ENCODE data around the gene SETD3. TPM values are rescaled to one million over a fixed set of nuclear protein-coding genes. Genes with fewer than 3 reads are reported as not detected.
"Not testable (repeated sequence)": the region's sequence is repeated elsewhere in the genome, so short reads cannot be mapped to it uniquely, and the experiment has no call there.

SETD3 gene
- total RNA-seq, 1 donor from 2014 or later, result 53.7 TPM

DNA sequence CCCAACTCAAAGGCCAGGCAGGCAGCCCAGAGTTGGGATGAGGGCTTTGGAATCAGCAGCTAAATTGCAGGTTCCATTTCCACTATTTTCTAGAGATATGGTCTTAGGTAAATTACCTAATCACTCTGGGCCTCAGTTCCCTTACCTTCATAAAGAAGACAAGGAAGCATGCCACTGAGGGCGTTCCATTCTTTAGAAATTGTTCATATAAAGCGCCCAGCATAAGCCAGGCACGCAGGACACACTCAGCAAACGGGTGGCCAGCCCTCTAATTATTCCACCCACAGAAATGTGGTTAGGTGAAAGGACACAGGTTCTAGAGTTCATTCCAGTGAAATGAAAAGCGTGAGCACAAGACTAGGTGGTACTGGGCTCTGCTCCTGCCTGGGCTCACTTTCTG, 120.8 kb downstream of the SETD3 start:
- intact Hi-C loops (cut with micrococcal nuclease), result no loop called here
- H3K27ac Mint-ChIP-seq, result no peak overlapping the region

DNA sequence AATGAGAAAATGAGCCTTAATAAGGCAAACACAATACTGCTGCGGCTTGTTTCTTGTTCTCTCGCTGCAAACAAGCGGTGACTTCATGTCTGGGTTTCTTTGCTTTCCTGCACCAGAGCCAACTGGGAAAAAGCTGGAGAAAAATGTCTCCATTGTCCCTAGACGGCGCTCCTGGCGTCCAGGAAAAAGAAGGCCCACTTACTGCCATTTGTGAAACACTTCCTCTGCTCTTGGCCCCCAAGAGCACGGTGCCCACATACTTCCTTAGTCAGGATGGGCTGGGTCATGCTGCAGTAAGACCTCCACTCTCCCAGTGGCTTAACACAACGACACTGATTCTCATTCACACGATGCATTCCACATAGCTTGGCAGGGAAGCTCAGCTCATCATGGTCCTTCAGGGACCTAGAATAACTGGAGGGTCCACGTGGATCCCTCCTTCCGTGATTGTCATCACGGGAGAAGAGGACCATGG, 122.7 kb downstream of the SETD3 start:
- DNase-seq (ENCODE audit: low spot score), result no peak
- Mint-ChIP-seq H3K4me1 (ENCODE audit: low read depth) (no peaks in the 10 kb centered on the region), H3K27ac (no peak overlapping the region), H3K9me3 (no peaks in the 10 kb centered on the region), H3K4me3 (ENCODE audit: low read depth) (no peak overlapping the region), H3K27me3 (ENCODE audit: low read depth) (no peaks in the 10 kb centered on the region), H3K36me3 (ENCODE audit: low read depth) (no peaks in the 10 kb centered on the region)
- intact Hi-C loops (cut with micrococcal nuclease), result no loop called here

More for the DNA sequence above, 120.8 kb downstream of the SETD3 start:
- Mint-ChIP-seq H3K36me3 (ENCODE audit: low read depth) (no peaks in the 10 kb centered on the region), H3K9me3 (no peaks in the 10 kb centered on the region), H3K4me1 (ENCODE audit: low read depth) (no peaks in the 10 kb centered on the region), H3K27me3 (ENCODE audit: low read depth) (no peaks in the 10 kb centered on the region), H3K4me3 (ENCODE audit: low read depth) (no peak overlapping the region)
- no peak for DNase-seq (ENCODE audit: low spot score)

DNA sequence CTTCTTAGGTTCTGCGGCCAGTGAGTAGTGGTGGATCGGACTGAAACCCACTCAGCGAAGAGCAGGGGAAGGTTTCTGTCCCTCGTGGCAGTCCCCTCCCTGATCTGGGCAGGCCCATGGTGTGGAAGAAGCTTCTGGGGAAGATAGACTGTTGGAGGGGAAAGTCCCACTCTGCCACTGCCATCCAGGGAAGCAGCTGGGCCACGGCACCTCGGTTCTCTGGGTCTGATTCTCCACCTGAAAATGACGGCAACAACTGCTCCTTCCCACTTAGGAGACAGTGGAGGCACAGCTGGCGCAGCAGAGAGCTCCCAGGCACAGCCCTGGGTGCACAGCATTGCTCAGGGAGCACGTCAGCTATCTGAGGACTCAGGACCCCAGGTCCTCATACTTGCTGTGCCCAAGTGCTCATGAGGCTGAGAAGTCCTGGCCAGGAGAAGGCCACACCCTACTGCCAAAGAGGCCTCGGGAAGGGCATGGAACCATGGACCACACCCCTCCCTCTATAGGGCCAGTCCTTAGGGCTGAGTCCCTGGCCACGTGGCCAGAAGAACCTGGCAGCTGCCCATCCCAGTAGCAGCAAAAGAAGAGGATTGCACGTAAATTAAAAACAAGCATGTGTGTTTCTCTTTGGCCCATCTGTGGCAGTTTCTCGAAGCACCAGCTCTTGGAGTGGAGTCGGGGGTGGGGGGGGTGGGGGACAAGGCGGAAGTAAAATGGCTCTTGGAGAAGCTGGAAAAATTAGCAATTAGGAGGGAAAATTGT, 123.3 kb downstream of the SETD3 start:
- Mint-ChIP-seq H3K27me3 (ENCODE audit: low read depth) (no peaks in the 10 kb centered on the region), H3K36me3 (ENCODE audit: low read depth) (no peaks in the 10 kb centered on the region), H3K4me1 (ENCODE audit: low read depth) (no peaks in the 10 kb centered on the region), H3K9me3 (no peaks in the 10 kb centered on the region), H3K27ac (no peak overlapping the region), H3K4me3 (ENCODE audit: low read depth) (no peak overlapping the region)
- no peak for DNase-seq (ENCODE audit: low spot score)
- intact Hi-C loops (cut with micrococcal nuclease), result no loop called here

DNA sequence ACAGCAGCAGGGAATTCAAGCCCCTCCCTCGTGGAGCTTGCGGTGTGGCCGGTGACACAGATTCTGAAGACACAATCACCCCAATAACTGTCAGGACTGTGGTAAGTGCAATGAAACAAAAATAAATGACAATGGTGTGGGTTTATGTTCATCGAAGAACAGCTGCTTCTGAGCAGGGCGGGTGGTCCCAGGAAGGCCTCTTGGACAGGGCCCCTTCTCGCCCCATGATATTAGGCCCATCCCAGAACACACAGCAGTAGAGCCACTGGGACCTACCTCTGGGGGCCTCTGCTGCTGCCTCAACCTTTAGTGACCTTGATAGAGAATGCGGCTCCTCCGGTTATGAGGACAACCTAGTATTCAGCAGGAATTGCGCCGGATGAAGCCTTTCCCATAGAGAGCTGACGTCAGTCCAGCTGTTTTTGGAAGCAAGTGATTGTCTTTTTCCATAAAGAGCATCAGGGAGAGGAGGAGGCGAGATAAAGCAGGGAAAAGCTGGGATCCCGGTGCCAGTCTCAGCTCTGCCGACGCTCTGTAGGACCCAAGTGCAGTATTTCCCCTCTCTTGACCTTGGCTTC, 124.5 kb downstream of the SETD3 start:
- Mint-ChIP-seq H3K36me3 (ENCODE audit: low read depth) (no peaks in the 10 kb centered on the region), H3K4me1 (ENCODE audit: low read depth) (no peaks in the 10 kb centered on the region), H3K9me3 (no peaks in the 10 kb centered on the region), H3K27ac (no peak overlapping the region), H3K27me3 (ENCODE audit: low read depth) (no peaks in the 10 kb centered on the region), H3K4me3 (ENCODE audit: low read depth) (no peak overlapping the region)
- intact Hi-C loops (cut with micrococcal nuclease), result no loop called here
- DNase-seq (ENCODE audit: low spot score), result no peak

DNA sequence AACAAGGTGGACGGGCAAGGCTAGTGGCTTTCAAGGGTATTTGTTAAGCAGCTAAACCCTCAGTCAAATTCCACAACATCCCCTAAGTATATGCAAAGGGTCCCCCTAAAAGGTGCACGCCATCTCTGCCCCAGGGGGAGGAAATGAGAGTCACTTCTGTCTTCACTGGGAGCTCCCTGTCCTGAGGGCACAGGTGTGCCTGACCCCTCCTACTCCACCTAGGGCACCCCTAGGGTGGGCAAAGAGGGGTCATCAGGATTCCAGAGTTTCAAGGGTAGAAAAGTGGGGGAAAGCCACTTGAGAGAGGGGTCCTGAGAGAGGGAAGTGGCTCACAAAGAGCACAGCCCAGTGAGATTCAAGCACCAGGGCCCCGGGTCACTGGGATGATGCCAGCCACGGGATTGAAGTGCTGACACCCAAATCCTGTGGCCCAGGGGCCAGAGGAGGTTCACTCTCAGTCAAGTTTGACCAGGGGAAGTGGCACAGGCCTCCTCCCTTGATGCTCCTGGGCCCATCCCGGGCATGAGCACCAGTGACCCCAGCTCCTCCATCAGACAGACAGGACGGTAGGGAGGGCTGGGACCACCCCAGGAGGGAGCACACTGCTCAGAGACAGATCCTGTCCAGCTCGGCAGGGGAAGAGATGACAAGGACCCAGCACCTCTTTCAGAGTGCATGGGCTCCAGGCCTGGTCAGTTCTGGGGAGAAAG, 126.3 kb downstream of the SETD3 start:
- Mint-ChIP-seq H3K27me3 (ENCODE audit: low read depth) (no peaks in the 10 kb centered on the region), H3K4me3 (ENCODE audit: low read depth) (no peak overlapping the region), H3K4me1 (ENCODE audit: low read depth) (no peaks in the 10 kb centered on the region), H3K27ac (no peak overlapping the region), H3K36me3 (ENCODE audit: low read depth) (no peaks in the 10 kb centered on the region), H3K9me3 (no peaks in the 10 kb centered on the region)
- no peak for DNase-seq (ENCODE audit: low spot score)
- intact Hi-C loops (cut with micrococcal nuclease), result no loop called here

DNA sequence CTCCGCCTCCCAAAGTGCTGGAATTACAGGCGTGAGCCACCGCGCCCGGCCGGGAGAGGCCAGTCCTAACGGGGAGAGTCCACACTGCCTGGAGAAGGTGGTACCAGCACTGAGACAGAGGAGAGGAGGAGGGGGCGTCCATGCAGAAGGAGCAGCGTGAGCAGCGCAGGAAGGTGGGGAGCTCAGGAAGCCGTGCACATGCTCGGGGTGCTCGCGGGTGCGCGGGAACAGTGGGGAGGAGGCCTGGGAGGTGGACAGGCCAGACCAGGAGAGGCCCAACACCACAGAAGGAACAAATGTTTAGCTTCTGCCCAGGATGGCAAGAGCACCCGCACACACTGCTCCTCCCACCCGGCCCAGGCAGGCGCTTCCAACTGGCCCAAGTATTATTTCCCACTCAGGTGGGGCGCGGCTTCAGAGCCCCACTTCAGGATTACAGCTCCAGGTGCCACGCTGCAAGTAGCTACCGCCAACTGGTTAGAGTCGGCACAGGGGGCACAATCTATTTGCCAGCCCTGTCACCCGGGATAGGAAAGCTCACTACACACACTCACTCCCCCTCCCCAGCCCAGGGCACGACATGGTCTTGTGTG, 127.9 kb downstream of the SETD3 start:
- no peak for DNase-seq (ENCODE audit: low spot score)
- Mint-ChIP-seq H3K36me3 (ENCODE audit: low read depth) (no peaks in the 10 kb centered on the region), H3K4me3 (ENCODE audit: low read depth) (no peak overlapping the region), H3K27me3 (ENCODE audit: low read depth) (no peaks in the 10 kb centered on the region), H3K27ac (no peak overlapping the region), H3K4me1 (ENCODE audit: low read depth) (no peaks in the 10 kb centered on the region), H3K9me3 (no peaks in the 10 kb centered on the region)
- intact Hi-C loops (cut with micrococcal nuclease), result no loop called here

DNA sequence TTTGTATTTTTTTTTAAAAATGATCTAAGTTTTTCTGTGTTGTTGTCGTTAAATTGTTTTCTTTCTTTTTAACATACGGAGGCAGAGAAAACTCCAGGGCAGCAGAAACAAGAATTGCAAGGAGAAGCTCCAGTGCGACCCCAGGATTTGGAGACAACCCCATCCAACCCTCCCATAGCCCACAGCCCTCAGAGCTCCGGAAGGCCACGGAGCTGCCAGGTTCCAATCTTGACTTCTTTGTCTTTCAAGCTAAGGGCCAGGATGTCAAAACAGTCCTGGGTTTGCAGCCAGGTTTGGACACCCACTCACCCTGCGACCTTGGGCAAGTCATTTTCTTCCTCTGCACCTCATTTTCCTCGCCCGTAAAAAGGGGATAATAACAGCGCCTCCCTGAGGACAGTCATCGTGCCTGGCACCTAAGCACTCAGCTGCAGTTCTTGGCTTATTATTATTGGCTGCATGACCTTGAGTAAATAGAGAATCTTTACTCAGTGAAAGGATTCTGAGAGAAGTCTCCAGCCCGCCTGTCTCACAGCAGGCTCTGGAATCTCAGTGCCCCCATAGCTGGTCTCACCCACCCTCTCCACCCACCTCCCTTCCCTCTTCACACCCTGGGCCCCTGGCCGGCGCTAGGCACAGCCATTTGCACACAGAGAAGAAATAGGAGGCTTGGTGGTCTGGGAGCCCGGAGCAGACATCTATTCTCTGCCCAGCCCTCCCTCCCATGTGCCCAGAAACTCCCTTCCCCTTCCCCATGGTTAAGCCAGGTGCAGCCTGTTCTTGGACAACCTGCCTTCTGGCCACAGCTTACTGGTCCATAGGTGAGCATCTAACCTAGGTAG, 129.3 kb downstream of the SETD3 start:
- intact Hi-C loops (cut with micrococcal nuclease), result no loop called here
- Mint-ChIP-seq H3K27me3 (ENCODE audit: low read depth) (no peaks in the 10 kb centered on the region), H3K36me3 (ENCODE audit: low read depth) (no peaks in the 10 kb centered on the region), H3K27ac (no peak overlapping the region), H3K9me3 (no peaks in the 10 kb centered on the region), H3K4me3 (ENCODE audit: low read depth) (no peak overlapping the region), H3K4me1 (ENCODE audit: low read depth) (no peaks in the 10 kb centered on the region)
- no peak for DNase-seq (ENCODE audit: low spot score)

DNA sequence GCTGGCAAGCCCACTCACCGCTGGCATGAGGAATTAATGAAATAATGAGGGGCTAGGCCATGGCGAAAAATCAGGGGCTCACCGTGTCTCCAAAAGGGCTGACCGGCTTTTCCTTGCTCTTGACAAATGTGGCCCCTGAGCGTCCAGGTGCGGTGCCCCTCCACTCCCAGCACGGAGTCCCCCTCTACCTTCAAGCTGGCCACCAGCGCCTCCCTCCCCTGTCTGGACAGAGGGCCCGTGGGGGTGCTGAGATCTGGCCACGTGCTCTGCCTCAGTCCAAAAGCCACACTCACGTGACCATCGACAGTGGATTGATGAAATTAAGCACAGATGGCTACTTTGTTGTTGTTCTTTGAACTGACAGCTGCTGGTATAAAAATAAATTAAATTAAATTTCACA, 129.9 kb downstream of the SETD3 start:
- H3K36me3 Mint-ChIP-seq (ENCODE audit: low read depth), result no peaks in the 10 kb centered on the region
- intact Hi-C loops (cut with micrococcal nuclease), result no loop called here
- H3K4me1 Mint-ChIP-seq (ENCODE audit: low read depth), result no peaks in the 10 kb centered on the region
- H3K27me3 Mint-ChIP-seq (ENCODE audit: low read depth), result peaks cover 5% of the 10 kb centered on the region
- H3K4me3 Mint-ChIP-seq (ENCODE audit: low read depth), result no peak overlapping the region
- no peaks in the 10 kb centered on the region for H3K9me3 Mint-ChIP-seq
- no peak for DNase-seq (ENCODE audit: low spot score)
- H3K27ac Mint-ChIP-seq, result no peak overlapping the region

DNA sequence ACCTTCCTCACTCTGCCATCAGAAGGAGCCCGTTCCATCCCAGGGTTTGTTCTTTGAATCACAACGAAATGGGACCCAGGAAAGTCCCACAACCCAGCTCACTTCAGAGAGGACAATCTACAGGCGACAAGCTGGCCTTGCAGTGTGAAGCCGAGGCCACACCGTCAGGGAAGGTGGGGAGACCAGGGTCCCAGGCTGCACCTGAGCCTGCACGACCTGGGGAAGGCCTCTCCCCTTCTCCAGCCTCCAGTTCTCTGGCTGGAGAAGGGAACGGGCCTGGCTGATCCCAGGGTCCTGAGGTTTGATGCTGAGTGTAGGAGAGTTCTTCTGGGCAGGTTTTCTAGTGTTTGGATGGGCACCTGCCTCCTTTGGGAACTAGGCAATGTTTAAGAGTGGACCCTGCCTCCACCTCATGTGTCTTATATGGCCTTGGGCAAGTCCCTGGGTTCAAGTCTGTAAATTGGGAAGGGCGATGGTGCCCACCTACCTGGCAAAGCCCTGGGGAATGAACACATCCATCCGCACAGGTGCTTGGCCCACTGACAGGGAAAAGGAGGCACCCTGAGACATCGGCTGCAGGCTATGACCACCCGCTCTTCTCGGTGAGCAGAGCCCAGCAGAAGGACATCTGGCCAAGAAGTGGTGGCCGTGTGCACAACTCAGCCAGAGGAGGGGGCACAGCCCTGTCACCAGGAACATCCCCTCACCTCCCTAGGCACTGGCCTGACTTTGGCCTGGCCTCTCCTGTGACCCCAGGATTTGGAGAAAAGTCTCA, 130.8 kb downstream of the SETD3 start:
- H3K27ac Mint-ChIP-seq, result no peak overlapping the region
- intact Hi-C loops (cut with micrococcal nuclease), result no loop called here
- H3K9me3 Mint-ChIP-seq, result no peaks in the 10 kb centered on the region
- H3K4me1 Mint-ChIP-seq (ENCODE audit: low read depth), result no peaks in the 10 kb centered on the region
- H3K36me3 Mint-ChIP-seq (ENCODE audit: low read depth), result no peaks in the 10 kb centered on the region
- no peak for DNase-seq (ENCODE audit: low spot score)
- H3K4me3 Mint-ChIP-seq (ENCODE audit: low read depth), result no peak overlapping the region
- peaks cover 7% of the 10 kb centered on the region for H3K27me3 Mint-ChIP-seq (ENCODE audit: low read depth)

DNA sequence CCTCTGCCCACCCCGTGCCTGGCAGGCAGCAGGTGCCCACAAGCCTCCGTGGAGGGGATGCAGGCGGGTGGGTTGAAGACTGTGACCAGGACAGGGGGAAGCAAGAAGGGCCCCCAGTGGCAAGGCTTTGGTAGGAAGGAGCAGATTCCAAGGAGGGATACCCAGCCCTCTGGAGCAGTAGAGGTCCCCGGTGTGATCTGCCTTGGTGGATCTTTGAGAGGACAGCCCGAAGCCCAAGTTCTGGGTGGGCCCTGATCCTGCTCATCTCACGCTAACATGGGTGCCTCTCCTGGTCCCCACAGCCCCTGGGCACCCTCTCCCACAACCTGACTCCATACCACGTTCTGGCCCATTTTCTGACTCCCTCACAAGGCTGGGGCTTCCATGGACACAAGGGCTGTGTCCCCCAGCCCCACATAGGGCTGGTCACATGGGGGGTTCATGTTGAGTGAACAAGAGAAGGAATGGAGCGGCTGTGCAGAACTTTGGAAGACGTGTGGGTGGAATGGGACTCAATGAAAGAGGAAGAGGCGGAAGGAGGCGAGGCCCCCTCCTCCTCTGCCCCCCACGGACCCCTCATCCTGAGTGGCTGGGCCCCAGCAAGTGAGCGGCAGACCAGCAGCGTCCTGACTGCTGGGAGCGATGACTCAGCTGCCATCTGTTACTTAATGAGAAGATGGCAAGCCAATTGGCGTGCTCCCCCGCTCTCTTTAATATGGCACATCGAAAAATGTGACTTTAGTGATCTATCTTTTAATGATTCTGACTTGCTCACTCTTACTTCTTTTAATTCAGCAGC, 131.6 kb downstream of the SETD3 start:
- intact Hi-C loops (cut with micrococcal nuclease), result no loop called here
- Mint-ChIP-seq H3K9me3 (no peaks in the 10 kb centered on the region), H3K27me3 (ENCODE audit: low read depth) (peaks cover 7% of the 10 kb centered on the region), H3K4me3 (ENCODE audit: low read depth) (no peak overlapping the region), H3K27ac (no peak overlapping the region), H3K4me1 (ENCODE audit: low read depth) (no peaks in the 10 kb centered on the region), H3K36me3 (ENCODE audit: low read depth) (no peaks in the 10 kb centered on the region)
- DNase-seq (ENCODE audit: low spot score), result no peak

DNA sequence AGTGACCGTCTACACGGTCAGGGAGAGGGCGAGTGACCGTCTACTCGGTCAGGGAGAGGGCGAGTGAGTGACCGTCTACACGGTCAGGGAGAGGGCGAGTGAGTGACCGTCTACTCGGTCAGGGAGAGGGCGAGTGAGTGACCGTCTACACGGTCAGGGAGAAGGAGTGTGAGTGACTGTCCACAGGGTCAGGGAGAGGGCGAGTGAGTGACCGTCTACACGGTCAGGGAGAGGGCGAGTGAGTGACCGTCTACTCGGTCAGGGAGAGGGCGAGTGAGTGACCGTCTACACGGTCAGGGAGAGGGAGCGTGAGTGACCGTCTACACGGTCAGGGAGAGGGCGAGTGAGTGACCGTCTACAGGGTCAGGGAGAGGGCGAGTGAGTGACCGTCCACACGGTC, 132.4 kb downstream of the SETD3 start:
- H3K27me3 Mint-ChIP-seq (ENCODE audit: low read depth); H3K4me3 Mint-ChIP-seq (ENCODE audit: low read depth); H3K27ac Mint-ChIP-seq; H3K4me1 Mint-ChIP-seq (ENCODE audit: low read depth); DNase-seq (ENCODE audit: low spot score); H3K36me3 Mint-ChIP-seq (ENCODE audit: low read depth); intact Hi-C loops (cut with micrococcal nuclease); H3K9me3 Mint-ChIP-seq: not testable (repeated sequence)

All from activated T-helper 2 cell treated with anti-CD3 and anti-CD28 coated beads, Interferon-gamma antibody, Interleukin-2, Interleukin-4, amounts not matched to agents 10 μg/mL and 5 μg/mL and 100 μg/mL, durations not matched to agents 14 hours and 24 hours and 36 hours (primary cell).